HG03575 (cell line): ENCODE data around the gene TTC8.
"Not testable (repeated sequence)": the region's sequence is repeated elsewhere in the genome, so short reads cannot be mapped to it uniquely, and the experiment has no call there.

Source experiments
- ATAC-seq: cut with Tn5 transposase; IDR thresholded peaks from one replicate; pipeline ENCODE4 v1.9.1; 2021; ENCODE audit not compliant: unreplicated experiment, insufficient number of reproducible peaks, low FRiP score; ENCODE audit errors: extremely low read depth

The TTC8 gene

GRCh38 chr14:88856786-88857366 is 32.4 kb downstream of the TTC8 start:
- no peak for ATAC-seq

GRCh38 chr14:88857861-88858260 is 33.4 kb downstream of the TTC8 start:
- not testable (repeated sequence) for ATAC-seq

DNA sequence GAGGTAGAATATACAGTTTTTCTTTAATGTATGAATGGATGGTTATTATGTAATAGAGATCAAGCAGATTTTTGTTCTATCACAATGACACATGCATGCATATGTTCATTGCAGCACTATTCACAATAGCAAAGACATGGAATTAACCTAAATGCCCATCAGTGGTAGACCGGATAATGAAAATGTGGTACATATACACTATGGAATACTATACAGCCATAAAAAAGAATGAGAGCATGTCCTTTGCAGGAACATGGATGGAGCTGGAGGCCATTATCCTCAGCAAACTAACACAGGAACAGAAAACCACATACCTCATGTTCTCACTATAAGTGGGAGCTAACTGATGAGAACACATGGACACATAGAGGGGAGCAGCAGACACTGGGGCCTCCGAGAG is 34.7 kb downstream of the TTC8 start:
- ATAC-seq = not testable (repeated sequence)

DNA sequence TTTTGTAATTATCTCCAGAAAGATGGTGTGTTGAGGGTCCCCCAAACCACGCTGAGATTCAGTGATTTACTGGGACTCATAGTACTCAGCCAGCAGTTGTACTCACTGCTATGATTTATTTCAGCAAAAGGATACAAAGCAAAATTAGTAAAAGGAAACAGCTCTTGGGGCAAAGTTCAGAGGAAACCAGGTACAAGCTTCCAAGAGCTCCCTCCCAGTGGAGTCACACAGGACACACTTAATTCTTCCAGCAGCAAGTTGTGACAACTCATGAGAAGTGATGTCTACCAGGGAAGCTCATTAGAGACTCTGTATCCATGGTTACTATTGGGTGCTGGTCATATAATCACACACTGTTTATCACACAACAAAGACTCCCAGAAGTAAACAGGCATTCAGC is 38.7 kb downstream of the TTC8 start:
- no peak for ATAC-seq

DNA sequence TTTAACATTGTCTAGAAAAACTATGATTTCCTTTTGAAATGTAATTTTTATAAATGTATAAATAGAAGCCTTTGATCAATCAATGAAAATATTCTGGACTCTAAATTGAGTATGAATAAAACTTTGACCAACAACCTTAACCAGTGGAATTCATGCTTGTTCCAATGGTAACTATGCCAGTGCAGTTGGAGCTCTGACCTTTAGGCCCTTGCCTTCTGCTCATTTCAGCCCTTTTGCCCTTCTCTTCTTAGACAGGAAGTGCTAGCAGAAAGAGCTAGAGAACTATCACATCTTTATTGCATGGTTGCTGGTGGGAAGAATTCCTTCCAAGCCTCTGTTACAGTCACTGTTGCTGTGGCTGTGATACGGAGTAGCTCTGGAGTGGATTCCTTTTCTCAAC is 39.7 kb downstream of the TTC8 start:
- no peak for ATAC-seq

GRCh38 chr14:88866305-88866704 is 41.9 kb downstream of the TTC8 start:
- no peak for ATAC-seq

GRCh38 chr14:88868558-88869159 is 44.2 kb downstream of the TTC8 start:
- no peak for ATAC-seq

DNA sequence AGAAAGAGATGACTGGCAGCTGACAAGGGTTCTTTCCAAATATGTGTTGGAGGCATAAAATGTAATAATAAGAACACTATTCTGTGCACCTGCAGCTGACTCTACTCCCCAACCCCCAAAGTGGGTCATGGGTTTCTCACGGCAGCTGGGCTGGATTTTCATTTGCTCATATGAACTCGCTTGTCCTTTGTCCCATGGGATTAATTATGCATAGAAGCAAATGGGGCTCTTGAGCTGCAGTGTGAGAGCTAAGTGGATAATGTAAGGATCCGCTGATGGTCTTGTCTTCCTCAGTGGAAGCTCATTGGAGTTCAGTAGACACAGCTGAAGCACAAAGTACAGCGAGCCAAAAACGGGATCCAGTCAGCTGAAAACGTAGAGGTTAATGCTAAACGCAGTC is 46.3 kb downstream of the TTC8 start:
- ATAC-seq = no peak

GRCh38 chr14:88871429-88871828 is 47.0 kb downstream of the TTC8 start:
- ATAC-seq = no peak

- ATAC-seq = no peak
These were observed 48.5 kb downstream of the TTC8 start for GRCh38 chr14:88872976-88873375.

DNA sequence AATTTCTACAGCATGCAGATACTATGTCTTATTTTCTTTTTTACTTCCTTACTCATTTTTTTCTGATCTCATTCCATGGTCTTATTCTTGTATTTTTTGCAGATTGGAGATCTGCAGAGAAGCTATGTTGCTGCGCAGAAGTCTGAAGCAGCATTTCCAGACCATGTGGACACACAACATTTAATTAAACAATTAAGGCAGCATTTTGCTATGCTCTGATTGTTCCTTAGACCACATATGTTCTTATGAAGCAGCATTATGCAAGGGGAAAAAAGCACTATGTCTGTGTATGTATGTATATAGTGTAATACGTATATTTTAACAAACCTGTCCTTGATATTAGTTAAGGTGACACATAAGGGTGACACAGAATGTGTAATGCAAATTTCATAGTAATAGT is 52.7 kb downstream of the TTC8 start:
- ATAC-seq = no peak

DNA sequence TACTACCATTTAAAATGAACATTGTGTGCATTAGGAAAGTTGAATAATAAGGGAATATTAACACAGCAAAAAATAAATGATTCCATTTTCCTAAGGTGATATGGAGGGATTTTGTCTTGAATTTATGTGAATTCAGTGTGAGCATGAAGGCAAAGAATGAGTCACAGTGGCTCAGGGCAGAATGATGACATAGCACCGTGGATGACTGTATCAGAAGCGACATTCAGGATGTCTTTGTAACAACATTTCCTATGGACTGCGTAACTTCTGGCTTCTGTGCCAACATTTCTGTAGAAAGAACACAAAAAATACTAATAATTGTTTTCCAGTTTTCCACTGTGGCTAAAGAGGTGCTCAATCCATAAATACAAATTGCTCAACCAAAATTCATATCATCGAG is 54.6 kb downstream of the TTC8 start:
- ATAC-seq = no peak

- ATAC-seq = no peak
These were observed 57.8 kb downstream of the TTC8 start for GRCh38 chr14:88882236-88882635.

- ATAC-seq = no peak
These were observed 70.7 kb downstream of the TTC8 start for GRCh38 chr14:88895116-88895515.

- ATAC-seq = no peak
These were observed 76.7 kb downstream of the TTC8 start for GRCh38 chr14:88901189-88901588.

DNA sequence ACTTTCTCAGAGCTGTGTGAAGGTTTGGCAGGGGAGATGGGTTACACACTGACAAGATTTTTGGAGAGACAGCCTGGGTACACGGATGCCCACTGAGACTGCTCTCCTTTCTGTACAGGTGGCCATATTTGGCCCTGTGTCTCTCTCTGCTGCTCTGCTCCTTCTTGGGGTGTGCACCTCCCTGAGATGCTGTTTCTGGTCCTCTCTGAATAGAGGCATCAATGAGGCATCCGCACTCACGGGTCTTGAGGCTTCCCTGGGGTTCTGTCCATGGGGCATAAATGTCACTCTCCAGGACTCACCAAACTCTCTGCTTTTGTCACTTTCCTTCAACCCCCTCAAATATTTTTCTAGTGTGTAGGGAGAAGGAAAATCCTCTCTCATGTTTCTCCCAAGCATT is 77.5 kb downstream of the TTC8 start:
- ATAC-seq = no peak

- ATAC-seq = no peak
These were observed 78.4 kb downstream of the TTC8 start for GRCh38 chr14:88902850-88903249.

DNA sequence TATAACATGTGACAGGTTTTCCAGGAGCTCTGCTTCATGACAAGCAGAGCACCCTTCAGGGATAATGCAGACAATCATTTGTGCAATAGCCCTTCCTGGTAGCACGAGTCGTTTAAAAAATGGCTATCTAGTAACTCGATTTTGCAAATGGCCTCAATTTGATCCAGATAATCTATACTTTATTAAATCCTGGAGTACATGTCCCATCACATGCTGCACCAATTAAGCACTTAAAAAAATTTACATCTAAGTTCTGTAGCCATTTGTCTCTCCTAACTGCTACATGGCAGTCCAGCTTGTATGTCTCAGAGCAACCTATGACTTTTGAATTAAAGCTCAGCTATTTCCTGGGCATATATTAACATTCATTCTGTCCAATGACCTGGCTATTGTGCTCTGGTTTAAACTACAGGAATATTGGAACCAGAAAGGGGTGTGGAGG is 79.8 kb downstream of the TTC8 start:
- ATAC-seq = no peak

GRCh38 chr14:88904864-88905263 is 80.4 kb downstream of the TTC8 start:
- no peak for ATAC-seq

- ATAC-seq = no peak
These were observed 83.8 kb downstream of the TTC8 start for GRCh38 chr14:88908216-88908615.

- ATAC-seq = no peak
These were observed 85.9 kb downstream of the TTC8 start for GRCh38 chr14:88910386-88910785.
